OCI-M2 (cell line): Measurements from ENCODE around the gene PTGDR2.
"Not testable (repeated sequence)": the region's sequence is repeated elsewhere in the genome, so short reads cannot be mapped to it uniquely, and the experiment has no call there.

Experiments used
- DNase-seq: peaks from one replicate; lab custom pipeline; 2025; ENCODE audit not compliant: unreplicated experiment; lab: John Stamatoyannopoulos, UW

PTGDR2 gene

GRCh38 chr11:60842668-60843600 is 12.8 kb downstream of the PTGDR2 start:
- DNase-seq: no peak

GRCh38 chr11:60841797-60842667 is 13.7 kb downstream of the PTGDR2 start, which contains the start of gene CCDC86:
Gene CCDC86, plus strand, starts transcription at chr11:60842113. Its CDS starts 12 bp downstream, at chr11:60842125.
- peak; percentile 50 for DNase-seq

GRCh38 chr11:60840470-60841430 is 15.0 kb downstream of the PTGDR2 start:
- DNase-seq: no peak

GRCh38 chr11:60838132-60838531 is 17.6 kb downstream of the PTGDR2 start:
- DNase-seq: no peak

GRCh38 chr11:60836866-60837515 is 18.8 kb downstream of the PTGDR2 start:
- no peak for DNase-seq

GRCh38 chr11:60835534-60835846 is 20.3 kb downstream of the PTGDR2 start:
- DNase-seq: no peak

- DNase-seq: no peak
These were observed 20.8 kb downstream of the PTGDR2 start for GRCh38 chr11:60834742-60835533.

GRCh38 chr11:60831501-60832079 is 24.2 kb downstream of the PTGDR2 start:
- DNase-seq: no peak

- peak; percentile 42 for DNase-seq
These were observed 24.6 kb downstream of the PTGDR2 start for GRCh38 chr11:60831143-60831500.

GRCh38 chr11:60830478-60831142 is 25.1 kb downstream of the PTGDR2 start:
- no peak for DNase-seq

GRCh38 chr11:60825790-60826189 is 30.0 kb downstream of the PTGDR2 start:
- no peak for DNase-seq

GRCh38 chr11:60825118-60825517 is 30.6 kb downstream of the PTGDR2 start:
- DNase-seq: no peak

- DNase-seq: not testable (repeated sequence)
These were observed 31.9 kb downstream of the PTGDR2 start for GRCh38 chr11:60823745-60824306.

GRCh38 chr11:60821827-60822599 is 33.7 kb downstream of the PTGDR2 start:
- no peak for DNase-seq

- DNase-seq: no peak
These were observed 37.7 kb downstream of the PTGDR2 start for GRCh38 chr11:60818057-60818456.

GRCh38 chr11:60816590-60817157 is 39.1 kb downstream of the PTGDR2 start:
- no peak for DNase-seq

- no peak for DNase-seq
These were observed 41.6 kb downstream of the PTGDR2 start for GRCh38 chr11:60814112-60814511.
